ENCODE measurements around the gene GCLC.

The GCLC gene

GRCh38 chr6:53523511-53524454 is 21.1 kb downstream of the GCLC start:
- no peak for DNase-seq

GRCh38 chr6:53520320-53520928 is 24.5 kb downstream of the GCLC start:
- no peak for DNase-seq

- DNase-seq = no peak
Observed at GRCh38 chr6:53518862-53519261, 26.0 kb downstream of the GCLC start.

- DNase-seq = no peak
Observed at GRCh38 chr6:53517021-53517420, 27.9 kb downstream of the GCLC start.

GRCh38 chr6:53514677-53515076 is 30.2 kb downstream of the GCLC start:
- DNase-seq = no peak

GRCh38 chr6:53513519-53513966 is 31.4 kb downstream of the GCLC start:
- no peak for DNase-seq

GRCh38 chr6:53513056-53513455 is 31.8 kb downstream of the GCLC start:
- no peak for DNase-seq

GRCh38 chr6:53512626-53513025 is 32.3 kb downstream of the GCLC start:
- DNase-seq = no peak

- no peak for DNase-seq
Observed at GRCh38 chr6:53510746-53511145, 34.2 kb downstream of the GCLC start.

- no peak for DNase-seq
Observed at GRCh38 chr6:53506872-53507271, 38.0 kb downstream of the GCLC start.

- no peak for DNase-seq
Observed at GRCh38 chr6:53504512-53504911, 40.4 kb downstream of the GCLC start.

GRCh38 chr6:53503060-53503459 is 41.8 kb downstream of the GCLC start:
- DNase-seq = no peak

- DNase-seq = no peak
Observed at GRCh38 chr6:53501432-53501831, 43.5 kb downstream of the GCLC start.

- DNase-seq = no peak
Observed at GRCh38 chr6:53500095-53500494, 44.8 kb downstream of the GCLC start.

GRCh38 chr6:53499094-53499493 is 45.8 kb downstream of the GCLC start:
- DNase-seq = no peak

GRCh38 chr6:53498649-53499048 is 46.3 kb downstream of the GCLC start:
- no peak for DNase-seq

- no peak for DNase-seq
Observed at GRCh38 chr6:53497905-53498304, 47.0 kb downstream of the GCLC start.

- DNase-seq = no peak
Observed at GRCh38 chr6:53496797-53497375, 48.0 kb downstream of the GCLC start.

GRCh38 chr6:53495506-53496499 is 49.1 kb downstream of the GCLC start:
- no peak for DNase-seq

- DNase-seq = no peak
Observed at GRCh38 chr6:53494076-53494475, 50.8 kb downstream of the GCLC start.

GRCh38 chr6:53493635-53494025 is 51.3 kb downstream of the GCLC start:
- no peak for DNase-seq

GRCh38 chr6:53492860-53493634 is 51.9 kb downstream of the GCLC start:
- DNase-seq = no peak

Measured in activated naive CD4-positive, alpha-beta T cell (primary cell).